GM10266 (cell line): Measurements from ENCODE around the gene FER.
"Not testable (repeated sequence)": the region's sequence is repeated elsewhere in the genome, so short reads cannot be mapped to it uniquely, and the experiment has no call there.

ENCODE experiments used
- DNase-seq: peaks from one replicate; pipeline ENCODE4 v3.0.0; 2012; ENCODE audit errors: extremely low spot score
- TF ChIP-seq, protein P1 (sequence below): IDR thresholded peaks from 2 replicates; pipeline ENCODE4 v1.5.1; 2012; ENCODE audit warnings: mild to moderate bottlenecking, low read depth; ENCODE audit not compliant: control insufficient read depth, insufficient read depth; ENCODE audit errors: missing control alignments

FER gene

DNA sequence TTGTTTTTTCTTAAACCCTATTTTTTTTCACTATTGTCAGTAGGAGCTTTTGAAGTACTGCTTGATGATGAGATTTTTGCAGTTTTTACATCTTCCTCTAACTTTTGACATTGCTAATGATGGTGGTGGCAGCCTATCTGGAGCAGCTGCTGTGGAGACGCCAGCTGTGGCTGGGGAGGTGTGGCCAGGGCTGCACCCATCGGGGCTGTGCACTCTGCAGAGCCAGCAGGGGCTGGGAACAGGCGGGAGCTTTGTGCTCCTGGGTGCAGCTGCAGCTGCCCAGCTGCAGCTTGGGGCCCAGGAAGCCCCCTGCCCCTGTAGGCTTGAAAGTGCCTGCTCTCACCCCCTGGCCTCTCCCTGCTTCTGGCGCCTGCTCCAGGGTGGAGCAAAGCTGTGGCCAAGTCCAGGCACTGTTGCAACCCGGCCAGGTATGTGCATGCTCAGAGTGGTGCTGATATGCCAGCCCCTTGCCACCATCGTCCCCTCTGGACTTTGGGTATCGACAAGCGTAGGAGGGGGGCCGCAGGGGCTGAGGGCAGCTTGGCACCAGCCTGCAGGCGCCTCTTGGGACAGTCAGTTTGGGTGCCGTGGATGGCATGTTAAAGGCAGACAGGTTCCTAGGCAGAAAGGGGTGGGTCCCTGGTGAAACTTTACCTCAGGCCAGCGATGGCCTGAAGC is 39.2 kb downstream of the FER start:
- TF ChIP-seq, protein P1, sequence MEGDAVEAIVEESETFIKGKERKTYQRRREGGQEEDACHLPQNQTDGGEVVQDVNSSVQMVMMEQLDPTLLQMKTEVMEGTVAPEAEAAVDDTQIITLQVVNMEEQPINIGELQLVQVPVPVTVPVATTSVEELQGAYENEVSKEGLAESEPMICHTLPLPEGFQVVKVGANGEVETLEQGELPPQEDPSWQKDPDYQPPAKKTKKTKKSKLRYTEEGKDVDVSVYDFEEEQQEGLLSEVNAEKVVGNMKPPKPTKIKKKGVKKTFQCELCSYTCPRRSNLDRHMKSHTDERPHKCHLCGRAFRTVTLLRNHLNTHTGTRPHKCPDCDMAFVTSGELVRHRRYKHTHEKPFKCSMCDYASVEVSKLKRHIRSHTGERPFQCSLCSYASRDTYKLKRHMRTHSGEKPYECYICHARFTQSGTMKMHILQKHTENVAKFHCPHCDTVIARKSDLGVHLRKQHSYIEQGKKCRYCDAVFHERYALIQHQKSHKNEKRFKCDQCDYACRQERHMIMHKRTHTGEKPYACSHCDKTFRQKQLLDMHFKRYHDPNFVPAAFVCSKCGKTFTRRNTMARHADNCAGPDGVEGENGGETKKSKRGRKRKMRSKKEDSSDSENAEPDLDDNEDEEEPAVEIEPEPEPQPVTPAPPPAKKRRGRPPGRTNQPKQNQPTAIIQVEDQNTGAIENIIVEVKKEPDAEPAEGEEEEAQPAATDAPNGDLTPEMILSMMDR: no peak
- DNase-seq: no peak

DNA sequence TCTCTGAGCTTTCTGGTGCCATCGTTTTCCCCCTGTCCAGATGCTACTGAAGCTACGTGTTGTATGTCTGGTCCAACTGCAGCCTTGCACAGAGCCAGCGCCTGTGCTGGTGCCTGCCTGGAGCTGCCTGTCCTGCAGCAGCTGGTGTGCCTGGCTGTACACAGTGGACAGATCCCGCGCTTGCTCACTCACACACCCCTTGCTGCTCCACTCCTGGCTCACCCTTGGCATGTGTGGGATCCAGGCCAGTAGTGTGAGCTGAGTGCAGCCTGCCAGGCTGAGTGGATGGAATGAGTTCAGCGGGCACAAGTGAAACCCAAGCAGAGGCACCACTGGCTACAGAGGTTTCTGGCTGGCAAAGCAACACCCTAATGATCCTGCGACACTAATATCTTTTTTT is 40.4 kb downstream of the FER start:
- TF ChIP-seq, protein P1: no peak
- no peak for DNase-seq

DNA sequence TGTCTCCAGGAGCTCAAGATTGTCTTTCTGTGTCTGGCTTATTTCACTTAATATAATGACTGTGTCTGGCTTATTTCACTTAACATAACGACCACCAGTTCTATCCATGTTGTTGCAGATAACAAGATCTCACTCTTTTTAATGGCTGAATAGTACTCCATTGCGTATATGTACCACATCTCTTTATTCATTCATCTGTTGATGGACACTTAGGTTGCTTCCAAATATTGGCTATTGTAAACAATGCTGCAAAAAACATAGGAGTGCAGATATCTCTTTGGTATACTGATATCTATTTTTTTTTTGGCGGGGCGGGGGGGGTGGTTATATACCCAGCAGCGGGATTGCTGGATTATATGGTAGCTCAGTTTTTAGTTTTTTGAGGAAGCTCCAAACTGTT is 45.5 kb downstream of the FER start:
- DNase-seq: no peak
- TF ChIP-seq, protein P1: no peak

DNA sequence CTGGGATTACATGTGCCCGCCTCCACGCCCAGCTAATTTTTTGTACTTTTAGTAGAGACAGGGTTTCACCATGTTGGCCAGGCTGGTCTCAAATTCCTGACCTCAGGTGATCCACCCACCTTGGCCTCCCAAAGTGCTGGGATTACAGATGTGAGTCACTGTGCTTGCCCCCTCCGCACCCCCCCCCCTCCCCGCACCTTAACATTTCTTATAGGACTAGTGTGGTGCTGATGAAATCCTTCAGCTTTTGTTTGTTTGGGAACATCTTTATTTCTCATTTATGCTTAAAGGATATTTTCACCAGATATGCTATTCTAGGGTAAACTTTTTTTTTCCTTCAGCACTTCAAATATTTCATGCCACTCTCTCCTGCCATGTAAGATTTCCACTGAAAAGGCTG is 46.7 kb downstream of the FER start:
- DNase-seq: not testable (repeated sequence)

DNA sequence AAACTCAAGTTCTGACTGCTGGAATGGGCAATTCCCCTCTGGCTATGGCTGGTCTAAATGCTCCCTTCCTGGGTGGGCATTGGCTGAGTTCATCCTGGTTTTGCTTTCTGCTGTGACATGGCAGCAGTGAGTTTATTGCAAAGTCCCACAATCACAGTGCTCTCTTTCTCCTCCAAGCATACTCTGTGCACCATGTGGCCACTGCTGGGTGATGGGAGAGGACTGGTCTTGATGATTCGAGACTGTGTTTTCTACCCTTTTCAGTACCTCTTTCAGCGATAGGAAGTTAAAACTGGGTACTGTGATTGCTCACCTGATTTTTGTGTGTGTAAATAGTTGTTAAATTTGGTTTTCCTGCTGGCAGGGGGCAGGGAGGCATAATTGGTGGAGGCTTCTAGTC is 49.7 kb downstream of the FER start:
- TF ChIP-seq, protein P1: no peak
- DNase-seq: no peak

DNA sequence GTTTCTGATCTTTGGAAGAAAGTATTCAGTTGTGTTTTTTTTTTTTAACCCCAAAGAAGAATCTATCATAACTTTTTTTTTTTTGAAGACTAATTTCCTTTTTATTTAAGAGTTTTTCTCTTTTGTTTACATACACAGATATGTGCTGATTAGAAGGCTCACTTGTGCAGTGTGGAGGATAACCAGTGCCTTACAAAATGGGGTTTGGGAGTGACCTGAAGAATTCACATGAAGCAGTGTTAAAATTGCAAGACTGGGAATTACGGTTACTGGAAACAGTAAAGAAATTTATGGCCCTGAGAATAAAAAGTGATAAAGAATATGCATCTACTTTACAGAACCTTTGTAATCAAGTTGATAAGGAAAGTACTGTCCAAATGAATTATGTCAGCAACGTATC is 50.3 kb downstream of the FER start:
- no peak for DNase-seq
- TF ChIP-seq, protein P1: no peak

DNA sequence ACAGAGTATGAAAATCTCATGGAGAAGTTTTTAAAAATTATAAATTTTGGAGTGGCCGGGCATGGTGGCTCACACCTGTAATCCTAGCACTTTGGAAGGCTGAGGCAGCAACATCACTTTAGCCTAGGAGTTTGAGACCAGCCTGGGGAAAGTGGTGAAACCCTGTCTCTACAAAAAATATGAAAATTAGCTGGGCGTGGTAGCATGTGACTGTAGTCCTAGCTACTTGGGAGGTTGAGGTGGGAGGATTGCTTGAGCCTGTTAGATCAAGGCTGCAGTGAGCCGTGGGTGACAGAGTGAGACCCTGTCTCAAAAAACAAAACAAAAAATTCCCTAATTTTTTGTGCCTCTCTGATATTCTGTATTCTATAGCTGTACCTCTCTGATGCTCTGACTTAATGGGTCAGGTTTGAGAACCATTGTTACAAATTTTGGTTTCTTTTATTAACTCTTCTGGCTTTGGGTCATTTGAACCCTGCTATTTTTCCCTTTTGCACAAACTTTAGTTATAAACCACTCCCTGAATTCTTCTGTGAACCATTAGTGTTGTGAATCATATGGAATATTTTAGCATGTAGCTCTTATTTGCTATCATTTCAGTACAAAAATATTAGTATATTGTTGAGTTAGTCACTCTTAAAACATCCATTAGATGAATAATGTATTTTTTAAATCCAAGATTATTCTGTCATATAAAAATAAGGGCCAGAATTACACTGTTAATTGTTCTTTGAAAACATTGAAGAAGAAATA is 51.0 kb downstream of the FER start:
- TF ChIP-seq, protein P1: no peak
- no peak for DNase-seq
